Measurements from ENCODE around the gene OSCAR. TPM values are rescaled to one million over a fixed set of nuclear protein-coding genes. Genes with fewer than 3 reads are reported as not detected.

Gene OSCAR
- 0.11 and 0.39 TPM in 2 replicates for total RNA-seq

GRCh38 chr19:54100561-54100960, at the start of gene OSCAR:
TSS of gene OSCAR (minus strand) at chr19:54100803. CDS start at chr19:54100792, 11 bp downstream.

GRCh38 chr19:54137699-54138488, 37.3 kb upstream of the OSCAR start, which contains the start of gene CNOT3:
TSS of gene CNOT3 (plus strand) at chr19:54137762. CDS start at chr19:54142979, 5,217 bp downstream.

GRCh38 chr19:54115109-54116063, 14.8 kb upstream of the OSCAR start, which contains the start of the genes PRPF31 and TFPT:
TSS of gene PRPF31 (plus strand) at chr19:54115754. CDS start at chr19:54118279, 2,525 bp downstream.
TSS of gene TFPT (minus strand) at chr19:54115657. CDS start at chr19:54115269, 388 bp downstream.

GRCh38 chr19:54102421-54103169, 2.0 kb upstream of the OSCAR start, which contains the start of gene NDUFA3:
TSS of gene NDUFA3 (plus strand) at chr19:54102855. CDS start at chr19:54102879, 24 bp downstream.

GRCh38 chr19:54081032-54081431, 19.6 kb downstream of the OSCAR start, which contains the start of gene TARM1:
TSS of gene TARM1 (minus strand) at chr19:54081365. CDS start at chr19:54081340, 25 bp downstream.

GRCh38 chr19:54063350-54064116, 37.1 kb downstream of the OSCAR start, which contains the start of gene VSTM1:
TSS of gene VSTM1 (minus strand) at chr19:54063897. CDS start at chr19:54063777, 120 bp downstream.

Other genes with a start within 250 kb of the OSCAR start
- gene MYADM, start 232.9 kb downstream of the OSCAR start, total RNA-seq = 30.8 and 31.2 TPM in 2 replicates
- not detected in 2 replicates for gene PRKCG, start 218.6 kb downstream of the OSCAR start, total RNA-seq
- not detected in 2 replicates for gene CACNG7, start 191.5 kb downstream of the OSCAR start, total RNA-seq
- gene CACNG8, start 137.9 kb downstream of the OSCAR start, total RNA-seq = not detected in 2 replicates
- gene CACNG6, start 109.2 kb downstream of the OSCAR start, total RNA-seq = not detected in 2 replicates
- gene VSTM1, start 36.9 kb downstream of the OSCAR start, total RNA-seq = not detected in 2 replicates
- not detected in 2 replicates for gene TARM1, start 19.4 kb downstream of the OSCAR start, total RNA-seq
- 8.8 and 12.0 TPM in 2 replicates for gene NDUFA3, start 2.1 kb upstream of the OSCAR start, total RNA-seq
- 8.4 and 9.1 TPM in 2 replicates for gene TFPT, start 14.9 kb upstream of the OSCAR start, total RNA-seq
- 36.2 and 39.2 TPM in 2 replicates for gene PRPF31, start 15.0 kb upstream of the OSCAR start, total RNA-seq
- gene CNOT3, start 37.0 kb upstream of the OSCAR start, total RNA-seq = 6.9 and 9.7 TPM in 2 replicates
- gene LENG1, start 58.9 kb upstream of the OSCAR start, total RNA-seq = 3.9 and 5.7 TPM in 2 replicates
- gene TMC4, start 72.4 kb upstream of the OSCAR start, total RNA-seq = 1.0 TPM in 1 of 2 replicates, not detected in the other
- gene MBOAT7, start 88.8 kb upstream of the OSCAR start, total RNA-seq = 25.2 and 25.8 TPM in 2 replicates
- gene TSEN34, start 90.5 kb upstream of the OSCAR start, total RNA-seq = 34.3 and 37.2 TPM in 2 replicates
- 1,386 and 1,444 TPM in 2 replicates for gene RPS9, start 100.1 kb upstream of the OSCAR start, total RNA-seq
- gene LILRB3, start 122.2 kb upstream of the OSCAR start, total RNA-seq = not detected in 2 replicates
- gene LILRA6, start 142.0 kb upstream of the OSCAR start, total RNA-seq = not detected in 2 replicates
- not detected in 2 replicates for gene LILRB5, start 156.5 kb upstream of the OSCAR start, total RNA-seq
- gene LILRB2, start 180.3 kb upstream of the OSCAR start, total RNA-seq = not detected in 2 replicates
- 0.22 TPM in 1 of 2 replicates, not detected in the other for gene LILRA5, start 212.4 kb upstream of the OSCAR start, total RNA-seq
- not detected in 2 replicates for gene LILRA4, start 238.4 kb upstream of the OSCAR start, total RNA-seq